GM12891 (cell line): ENCODE results near the gene GABRR3.

Experiments
- POLR2A ChIP-seq: IDR thresholded peaks from 2 replicates; pipeline ENCODE4 v1.6.1; 2011; ENCODE audit warnings: low read depth, low read length, control low read depth
- TAF1 ChIP-seq: IDR thresholded peaks from 2 replicates; pipeline ENCODE4 v1.6.1; 2011; ENCODE audit warnings: low read depth, low read length, control low read depth

GRCh38 chr3:97952280-97952679, 82.8 kb downstream of the GABRR3 start:
- no peak for TF ChIP-seq TAF1
- no peak for TF ChIP-seq POLR2A
